ENCODE measurements around the gene MAT2A. TPM values are rescaled to one million over a fixed set of nuclear protein-coding genes. Genes with fewer than 3 reads are reported as not detected.

Gene MAT2A
- total and polyA plus RNA-seq, 9 of the 15 experiments (the other 6 are each of a cell fraction or from before 2014, with no cell fraction given), result 130 to 1,027 (median 240) TPM

- TF ChIP-seq JUND (IDR thresholded peaks at IDR 0.05; ENCODE audit: borderline replicate concordance, low read depth, low read length) (0 out of 2 replicates have a peak, but pooled peaks have one; percentile 32), JUND (tag; IDR thresholded peaks at IDR 0.05; ENCODE audit: borderline replicate concordance, low read depth, low read length) (no peak; the same call in 2 of the 3 replicates), SLC30A9 (CRISPR knock-in tag; IDR thresholded peaks at IDR 0.05) (no peak), GTF2F1 (IDR thresholded peaks at IDR 0.05; ENCODE audit: low read depth, low read length) (no peak), SREBF1 (IDR thresholded peaks at IDR 0.05; ENCODE audit: borderline replicate concordance, low read depth, low read length) (no peak), IFI16 (CRISPR knock-in tag; IDR thresholded peaks at IDR 0.05) (no peak), RBM39 (optimal IDR thresholded peaks at IDR 0.05; ENCODE audit: low read depth, low read length) (no peak), TBP (optimal IDR thresholded peaks at IDR 0.05; ENCODE audit: low read depth, low read length) (peak; percentile 59), NRF1 (conservative IDR thresholded peaks at IDR 0.05 in 1 of 2, IDR thresholded peaks at IDR 0.05 in 1 of 2) (peak; percentile 32 to 51; a peak in 3 of 4 replicates), CREB1 (IDR thresholded peaks at IDR 0.05) (no peak), CREB1 (CRISPR knock-in tag; IDR thresholded peaks at IDR 0.05) (no peak), RBM34 (IDR thresholded peaks at IDR 0.05; ENCODE audit: borderline replicate concordance, insufficient read depth, low read length) (no peak), ELK3 (CRISPR knock-in tag; IDR thresholded peaks at IDR 0.05) (no peak), ZNF589 (CRISPR knock-in tag; IDR thresholded peaks at IDR 0.05; ENCODE audit: low read depth) (peak; percentile 60; the same call in 1 of the 2 replicates), CBX2 (IDR thresholded peaks at IDR 0.05; ENCODE audit: insufficient read depth, low read length, poor library complexity, severe bottlenecking) (no peak), RNF219 (CRISPR knock-in tag; IDR thresholded peaks at IDR 0.05) (0 out of 2 replicates have a peak, but pooled peaks have one; percentile 70), HDAC2 (IDR thresholded peaks at IDR 0.05) (no peak), ATF3 (IDR thresholded peaks at IDR 0.05) (no peak), ATF3 (CRISPR knock-in tag; conservative IDR thresholded peaks at IDR 0.05) (no peak), MYBL2 (IDR thresholded peaks at IDR 0.05; ENCODE audit: low read depth) (no peak), MYBL2 (CRISPR knock-in tag; IDR thresholded peaks at IDR 0.05; ENCODE audit: borderline replicate concordance) (no peak), ERF (CRISPR knock-in tag; IDR thresholded peaks at IDR 0.05) (0 out of 2 replicates have a peak, but pooled peaks have one; percentile 39)
These were observed 38.6 kb downstream of the MAT2A start, which contains the start of gene VAMP8 (continued) for GRCh38 chr2:85577386-85578242.

All from K562 (cell line).